Uterus (tissue), 2 donors: ENCODE measurements around the gene PAGR1.

Experiments
- CTCF ChIP-seq, 4 experiments: fragments of 200-600 bp in 2 of 4; fragments of 450-650 bp in 2 of 4; sonication (generic) in 2 of 4; IDR thresholded peaks; one replicate each; pipeline ENCODE4 v1.5.1; 2016 to 2019; ENCODE audit warnings: antibody characterized with exemption in 4 of 4, mild to moderate bottlenecking in 2 of 4, moderate library complexity in 1 of 4
- POLR2A ChIP-seq, 2 donors: fragments of 450-650 bp; IDR thresholded peaks; one replicate each; pipeline ENCODE4 v1.6.1; 2016; ENCODE audit warnings: antibody characterized with exemption in 2 of 2, mild to moderate bottlenecking in 1 of 2, moderate library complexity in 1 of 2

GRCh38 chr16:29774730-29775129 lies 41.2 kb upstream of the PAGR1 start:
- TF ChIP-seq CTCF (IDR thresholded peaks at IDR 0.05): no peak
- no peak for TF ChIP-seq POLR2A (IDR thresholded peaks at IDR 0.05)
